GM12878 (cell line): ENCODE measurements around the gene CRMP1. TPM values are rescaled to one million over a fixed set of nuclear protein-coding genes. Genes with fewer than 3 reads are reported as not detected.

Source experiments
- ATAC-seq: fragments of 200-7000 bp; cut with Tn5 transposase; 3 replicates; pipeline ENCODE4 v1.9.1; 2020; ENCODE audit warnings: mild to moderate bottlenecking, moderate library complexity
- BruUV-seq: library from RNA; stranded (reverse); fragments of 400-500 nt; replicated peaks from 2 replicates; lab custom pipeline; 2021; lab: Mats Ljungman, UMichigan
- CTCF ChIA-PET: fragments of 300-600 bp; sonication (Branson Sonifier 250); formaldehyde crosslinking; extraction: SDS; loops from one replicate; lab custom pipeline; 2021; ENCODE audit warnings: inconsistent platforms; lab: Yijun Ruan, JAX
- POLR2A ChIA-PET: fragments of 350-600 bp; formaldehyde crosslinking; extraction: SDS; loops from one replicate; lab custom pipeline; 2021; ENCODE audit warnings: inconsistent platforms; lab: Charles Lee
- RAD21 ChIA-PET: fragments of 300-600 bp; sonication (Branson Sonifier 250); formaldehyde crosslinking; loops from one replicate; lab custom pipeline; 2023; ENCODE audit warnings: antibody characterized with exemption; ENCODE audit not compliant: unreplicated experiment; lab: Charles Lee
- SMC1A ChIA-PET: fragments of 300-600 bp; sonication (Branson Sonifier 250); formaldehyde crosslinking; loops from one replicate; lab custom pipeline; 2023; ENCODE audit not compliant: unreplicated experiment, uncharacterized antibody; lab: Charles Lee
- DNase-seq: peaks from one replicate; pipeline ENCODE4 v3.0.0-alpha.2; 2011; ENCODE audit warnings: low read depth, low spot score
- FAIRE-seq: peaks from 3 replicates; lab custom pipeline; 2011; peaks lifted over from hg19 to GRCh38; lab: Jason Lieb, UNC
- H2AFZ ChIP-seq: 2 replicates; pipeline ENCODE4 v1.6.0; 2011; ENCODE audit warnings: low read depth, low read length, control low read depth; ENCODE audit not compliant: control insufficient read depth
- H3K27ac ChIP-seq: 2 replicates; pipeline ENCODE4 v1.5.1; 2011; ENCODE audit warnings: control low read depth; ENCODE audit not compliant: control insufficient read depth, insufficient read depth
- H3K27me3 ChIP-seq, 2 experiments: replicated peaks in 1 of 2; 2 replicates each; pipeline versions ENCODE4 v1.6.0 to v1.6.1; 2011; ENCODE audit warnings: low read length in 1 of 2; ENCODE audit not compliant: control insufficient read depth in 2 of 2, insufficient read depth in 2 of 2
- H3K36me3 ChIP-seq, 2 experiments: 2 replicates each; pipeline ENCODE4 v1.5.1; 2011; ENCODE audit warnings: low read length in 1 of 2; ENCODE audit not compliant: control insufficient read depth in 2 of 2, insufficient read depth in 2 of 2
- H3K4me1 ChIP-seq: 2 replicates; pipeline ENCODE4 v1.6.1; 2011; ENCODE audit warnings: mild to moderate bottlenecking, low read length, moderate library complexity, mixed read lengths; ENCODE audit not compliant: control insufficient read depth, insufficient read depth
- H3K4me2 ChIP-seq: 2 replicates; pipeline ENCODE4 v1.6.0; 2011; ENCODE audit warnings: control low read depth; ENCODE audit not compliant: control insufficient read depth, insufficient read depth
- H3K4me3 ChIP-seq: fragments of 200-600 bp; sonication (generic); 2 replicates; pipeline ENCODE4 v1.5.1; 2016
- H3K79me2 ChIP-seq: 2 replicates; pipeline ENCODE4 v1.6.0; 2011; ENCODE audit warnings: low read length; ENCODE audit not compliant: control insufficient read depth, insufficient read depth
- H3K9ac ChIP-seq: 2 replicates; pipeline ENCODE4 v1.8.0; 2011; ENCODE audit warnings: low read length, control low read depth, mixed read lengths; ENCODE audit not compliant: control insufficient read depth, insufficient read depth
- H3K9me3 ChIP-seq: replicated peaks from 3 replicates; pipeline ENCODE4 v1.5.1; 2011; ENCODE audit warnings: mild to moderate bottlenecking, low read length; ENCODE audit not compliant: control insufficient read depth, insufficient read depth
- H4K20me1 ChIP-seq: 2 replicates; pipeline ENCODE4 v1.6.0; 2011; ENCODE audit not compliant: control insufficient read depth, insufficient read depth
- CBX5 ChIP-seq: sonication (generic); IDR thresholded peaks from 2 replicates; pipeline ENCODE4 v1.6.1; 2016; ENCODE audit warnings: low read depth, moderate library complexity, mild to moderate bottlenecking, inconsistent platforms
- CHD1 ChIP-seq: IDR thresholded peaks from 2 replicates; pipeline ENCODE4 v1.6.1; 2012; ENCODE audit warnings: low read depth, low read length, improper control_type of control experiment
- CREM ChIP-seq: IDR thresholded peaks from 2 replicates; pipeline ENCODE4 v1.6.1; 2014; ENCODE audit warnings: antibody characterized with exemption, low read depth
- E2F4 ChIP-seq: IDR thresholded peaks from 2 replicates; pipeline ENCODE4 v1.6.1; 2012; ENCODE audit warnings: low read depth, low read length, improper control_type of control experiment
- HDAC6 ChIP-seq: fragments of 200-600 bp; sonication (generic); IDR thresholded peaks from one replicate; pipeline ENCODE4 v1.8.0; 2017; ENCODE audit warnings: antibody characterized with exemption; ENCODE audit not compliant: unreplicated experiment
- POLR2AphosphoS5 ChIP-seq: IDR thresholded peaks from 2 replicates; pipeline ENCODE4 v1.6.1; 2011; ENCODE audit warnings: mild to moderate bottlenecking, low read length, inconsistent platforms
- RAD21 ChIP-seq: IDR thresholded peaks from 2 replicates; pipeline ENCODE4 v1.6.1; 2011; ENCODE audit warnings: mild to moderate bottlenecking, low read depth, low read length, moderate library complexity; ENCODE audit not compliant: insufficient read depth
- SMAD1 ChIP-seq: fragments of 450-650 bp; IDR thresholded peaks from 2 replicates; pipeline ENCODE4 v1.6.1; 2018; ENCODE audit warnings: mild to moderate bottlenecking, low read depth; ENCODE audit not compliant: partially characterized antibody
- SREBF2 ChIP-seq: IDR thresholded peaks from 2 replicates; pipeline ENCODE4 v1.6.1; 2012; ENCODE audit warnings: mild to moderate bottlenecking, low read length
- YY1 ChIP-seq: IDR thresholded peaks from 2 replicates; pipeline ENCODE4 v1.6.1; 2011; ENCODE audit warnings: low read depth, mild to moderate bottlenecking, low read length
- ZBTB11 ChIP-seq: fragments of 450-650 bp; formaldehyde crosslinking; IDR thresholded peaks from 2 replicates; pipeline ENCODE4 v1.5.0; 2022; ENCODE audit warnings: mild to moderate bottlenecking, missing genetic modification characterization
- ZNF622 ChIP-seq: fragments of 450-650 bp; IDR thresholded peaks from 2 replicates; pipeline ENCODE4 v1.6.1; 2017; ENCODE audit warnings: mild to moderate bottlenecking, inconsistent platforms
- WGBS: methylation state at CpG from one replicate; pipeline ENCODE4 v1.1.6; 2016; ENCODE audit warnings: low lambda C conversion rate; ENCODE audit not compliant: insufficient replicate concordance, insufficient coverage; ENCODE audit errors: missing lambda C conversion rate; 5-methylcytosine and 5-hydroxymethylcytosine counted together
- in situ Hi-C: fragments of 300-500 bp; cut with MboI; formaldehyde crosslinking; loops from 9 replicates; pipeline ENCODE4 v1.14.3; 2018; ENCODE audit warnings: mixed read lengths
- intact Hi-C: fragments of 100-400 bp; cut with micrococcal nuclease; formaldehyde crosslinking; loops from one replicate; pipeline ENCODE4 v1.14.2; 2022; ENCODE audit not compliant: unreplicated experiment
- polyA plus RNA-seq, 11 experiments: library from polyadenylated mRNA; depleted of rRNA in 4 of 11; unstranded in 6 of 11; stranded (reverse) in 5 of 11; fragments of >200 nt; fragmentation: Nextera tagmentation in 4 of 11; fragmentation: Illumina TruSeq in 1 of 11; extraction: Ambion mirVana in 4 of 11; extraction: Trizol in 1 of 11; gene quantifications; 1 replicate in 1 of 11; 2 replicates in 10 of 11; pipeline versions ENCODE4 v1.2.1 to v1.2.3, GENCODE V29; 2011 to 2016; ENCODE audit warnings: inconsistent platforms in 2 of 11, missing spikeins in 2 of 11, low read depth in 1 of 11
- total RNA-seq, 4 experiments: library from RNA; depleted of rRNA in 3 of 4; stranded (reverse); fragments of >200 nt in 3 of 4; fragmentation: Illumina TruSeq in 1 of 4; extraction: Trizol in 1 of 4; gene quantifications; 2 replicates each; pipeline versions ENCODE4 v1.2.1 to v1.2.3, GENCODE V29; 2013 to 2021
- TF ChIP-seq, protein P1 (sequence below): fragments of 450-650 bp; IDR thresholded peaks from 2 replicates; pipeline ENCODE4 v1.6.1; 2017; ENCODE audit warnings: antibody characterized with exemption, mild to moderate bottlenecking, moderate library complexity

Gene CRMP1
- total and polyA plus RNA-seq, 10 of the 15 experiments (the other 5 are each of a cell fraction or from before 2014, with no cell fraction given), result 0.03 to 1.4 (median 0.12) TPM; not detected in 2

DNA sequence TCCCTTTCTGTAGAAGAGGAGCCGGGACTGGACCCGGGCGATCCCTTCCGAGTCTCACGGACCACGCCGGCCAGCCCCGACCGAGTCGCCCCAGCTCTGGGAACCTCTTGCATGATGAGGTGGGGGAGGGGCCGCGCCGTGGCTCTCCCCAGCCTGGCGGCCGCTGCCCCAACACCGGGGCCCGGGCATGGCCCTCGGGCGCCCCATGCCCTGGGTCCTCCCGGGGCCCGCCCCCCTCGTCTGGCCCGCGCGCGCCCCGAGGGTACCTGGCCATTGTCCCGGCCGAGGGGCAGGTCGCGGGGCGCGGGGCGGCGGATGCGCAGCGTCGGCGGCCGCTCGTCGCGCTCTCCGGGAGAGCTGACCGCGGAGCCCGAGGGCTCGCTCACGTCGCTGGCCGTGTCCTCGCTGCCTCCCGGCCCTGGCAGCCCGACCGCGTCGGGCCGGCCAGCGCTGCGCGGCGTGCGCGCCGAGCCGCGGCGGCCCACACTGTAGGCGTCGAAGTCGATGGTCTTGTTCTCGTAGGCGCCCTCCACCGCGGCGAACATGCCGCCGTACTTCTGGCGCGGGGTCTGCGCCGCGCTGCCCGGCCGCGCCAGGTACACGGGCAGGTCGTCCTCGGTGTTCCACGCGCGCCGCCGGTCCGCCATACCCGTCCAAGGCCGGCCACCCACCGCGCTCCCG is 423 bp downstream of the CRMP1 start:
- WGBS, result 70% methylated on average over 19 of the region's 100 CpGs
- TF ChIP-seq SMAD1 (no peak), E2F4 (no peak), ZNF622 (no peak), CBX5 (no peak), RAD21 (no peak), YY1 (no peak), SREBF2 (no peak), POLR2AphosphoS5 (no peak), CHD1 (no peak), ZBTB11 (no peak), HDAC6 (no peak), CREM (no peak)
- TF ChIP-seq, protein P1, sequence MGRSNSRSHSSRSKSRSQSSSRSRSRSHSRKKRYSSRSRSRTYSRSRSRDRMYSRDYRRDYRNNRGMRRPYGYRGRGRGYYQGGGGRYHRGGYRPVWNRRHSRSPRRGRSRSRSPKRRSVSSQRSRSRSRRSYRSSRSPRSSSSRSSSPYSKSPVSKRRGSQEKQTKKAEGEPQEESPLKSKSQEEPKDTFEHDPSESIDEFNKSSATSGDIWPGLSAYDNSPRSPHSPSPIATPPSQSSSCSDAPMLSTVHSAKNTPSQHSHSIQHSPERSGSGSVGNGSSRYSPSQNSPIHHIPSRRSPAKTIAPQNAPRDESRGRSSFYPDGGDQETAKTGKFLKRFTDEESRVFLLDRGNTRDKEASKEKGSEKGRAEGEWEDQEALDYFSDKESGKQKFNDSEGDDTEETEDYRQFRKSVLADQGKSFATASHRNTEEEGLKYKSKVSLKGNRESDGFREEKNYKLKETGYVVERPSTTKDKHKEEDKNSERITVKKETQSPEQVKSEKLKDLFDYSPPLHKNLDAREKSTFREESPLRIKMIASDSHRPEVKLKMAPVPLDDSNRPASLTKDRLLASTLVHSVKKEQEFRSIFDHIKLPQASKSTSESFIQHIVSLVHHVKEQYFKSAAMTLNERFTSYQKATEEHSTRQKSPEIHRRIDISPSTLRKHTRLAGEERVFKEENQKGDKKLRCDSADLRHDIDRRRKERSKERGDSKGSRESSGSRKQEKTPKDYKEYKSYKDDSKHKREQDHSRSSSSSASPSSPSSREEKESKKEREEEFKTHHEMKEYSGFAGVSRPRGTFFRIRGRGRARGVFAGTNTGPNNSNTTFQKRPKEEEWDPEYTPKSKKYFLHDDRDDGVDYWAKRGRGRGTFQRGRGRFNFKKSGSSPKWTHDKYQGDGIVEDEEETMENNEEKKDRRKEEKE, result no peak
- no peak for ATAC-seq

More for the DNA sequence above, 423 bp downstream of the CRMP1 start:
- Histone ChIP-seq H3K4me1 (no peaks in the 10 kb centered on the region), H3K79me2 (no peaks in the 10 kb centered on the region), H3K9ac (no peak overlapping the region), H3K9me3 (no peaks in the 10 kb centered on the region; the same call in 2 of the 3 replicates), H2AFZ (no peak overlapping the region), H3K36me3 (no peaks in the 10 kb centered on the region), H3K27me3 (peaks cover 1 to 13% of the 10 kb centered on the region in 2 experiments), H4K20me1 (no peaks in the 10 kb centered on the region), H3K4me3 (no peak overlapping the region), H3K4me2 (no peak overlapping the region), H3K27ac (no peak overlapping the region)
- RAD21 ChIA-PET, result no interaction called here
- no peak for FAIRE-seq
- POLR2A ChIA-PET, result no interaction called here
- intact Hi-C loops, result no loop called here
- CTCF ChIA-PET, result no interaction called here
- no peak for DNase-seq
- in situ Hi-C loops, result no loop called here
- SMC1A ChIA-PET, result no interaction called here
- no TSS peak for BruUV-seq
